SK-N-MC (cell line): ENCODE measurements around the gene MRPS12.
A peak's percentile ranks its signal among the peaks of the same experiment; 100 is the strongest.

Experiments used
- DNase-seq: peaks from one replicate; pipeline ENCODE4 v3.0.0-alpha.2; 2011; ENCODE audit warnings: low read depth, low spot score
- H3K27ac ChIP-seq: fragments of 200-600 bp; sonication (generic); 2 replicates; pipeline ENCODE4 v1.5.1; 2016; ENCODE audit warnings: mixed run types
- H3K36me3 ChIP-seq: fragments of 200-600 bp; sonication (generic); 2 replicates; pipeline ENCODE4 v1.6.1; 2017; ENCODE audit warnings: antibody characterized with exemption, low read length, mixed read lengths; ENCODE audit not compliant: insufficient read depth
- H3K4me3 ChIP-seq: fragments of 200-600 bp; sonication (generic); 2 replicates; pipeline ENCODE4 v1.5.1; 2016
- H3K9ac ChIP-seq: fragments of 200-600 bp; sonication (generic); 2 replicates; pipeline ENCODE4 v1.8.0; 2017; ENCODE audit warnings: mixed run types, mixed read lengths; ENCODE audit not compliant: insufficient read length
- H3K9me3 ChIP-seq: fragments of 200-600 bp; sonication (generic); 2 replicates; pipeline ENCODE4 v1.6.1; 2017; ENCODE audit warnings: low read depth, mild to moderate bottlenecking, antibody characterized with exemption, low read length, moderate library complexity, mixed read lengths
- EZH2 ChIP-seq: fragments of 200-600 bp; sonication (generic); IDR thresholded peaks from one replicate; pipeline ENCODE4 v1.6.1; 2017; ENCODE audit warnings: antibody characterized with exemption
- FOXP2 ChIP-seq: optimal IDR thresholded peaks from 2 replicates; pipeline ENCODE3; 2011; ENCODE audit warnings: mild to moderate bottlenecking, moderate library complexity; ENCODE audit not compliant: insufficient read depth; ENCODE audit errors: extremely low read length, control extremely low read depth
- POLR2AphosphoS5 ChIP-seq: IDR thresholded peaks from 2 replicates; pipeline ENCODE4 v1.6.1; 2012; ENCODE audit warnings: mild to moderate bottlenecking, low read depth, low read length, borderline replicate concordance

The MRPS12 gene

DNA sequence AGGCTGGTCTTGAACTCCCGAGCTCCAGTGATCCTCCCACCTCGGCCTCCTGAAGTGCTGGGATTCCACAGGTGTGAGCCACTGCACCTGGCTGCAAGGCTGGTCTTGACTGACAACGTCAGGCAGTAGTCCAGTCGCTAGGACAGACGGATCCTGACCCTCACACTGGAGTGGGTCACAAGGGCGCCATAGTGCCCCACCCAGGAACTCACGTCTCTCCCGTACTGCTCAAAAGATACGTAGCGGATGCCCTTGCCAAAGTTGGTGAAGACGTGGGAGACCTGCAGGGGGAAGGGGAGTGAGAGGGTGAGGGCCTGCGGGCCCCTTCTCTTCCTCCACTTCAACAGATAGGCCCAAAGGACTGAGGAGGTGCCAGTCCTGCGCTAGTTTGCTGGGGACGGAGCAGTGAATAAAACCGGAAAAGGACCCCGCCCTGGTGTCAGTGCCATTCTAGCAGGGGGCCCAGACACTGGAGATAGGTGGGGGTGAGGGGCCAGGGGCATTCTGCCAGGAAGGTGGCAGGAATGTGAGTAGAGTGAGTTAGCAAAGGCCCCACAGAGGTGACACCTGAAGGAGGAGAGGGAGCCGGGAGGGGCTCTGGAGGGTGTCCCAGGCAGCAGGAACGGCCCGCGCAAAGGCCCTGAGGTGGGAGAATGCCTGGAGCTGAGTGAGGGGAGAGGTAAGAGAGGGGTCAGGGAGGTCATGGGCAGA, 11.9 kb downstream of the MRPS12 start:
- Histone ChIP-seq H3K27ac (no peak overlapping the region), H3K9ac (no peak overlapping the region), H3K36me3 (peaks cover 23% of the 10 kb centered on the region; the same call in 1 of the 2 replicates), H3K9me3 (no peaks in the 10 kb centered on the region), H3K4me3 (no peak overlapping the region)
- no peak for DNase-seq
- TF ChIP-seq POLR2AphosphoS5 (no peak; the same call in 1 of the 2 replicates), FOXP2 (no peak), EZH2 (no peak)

DNA sequence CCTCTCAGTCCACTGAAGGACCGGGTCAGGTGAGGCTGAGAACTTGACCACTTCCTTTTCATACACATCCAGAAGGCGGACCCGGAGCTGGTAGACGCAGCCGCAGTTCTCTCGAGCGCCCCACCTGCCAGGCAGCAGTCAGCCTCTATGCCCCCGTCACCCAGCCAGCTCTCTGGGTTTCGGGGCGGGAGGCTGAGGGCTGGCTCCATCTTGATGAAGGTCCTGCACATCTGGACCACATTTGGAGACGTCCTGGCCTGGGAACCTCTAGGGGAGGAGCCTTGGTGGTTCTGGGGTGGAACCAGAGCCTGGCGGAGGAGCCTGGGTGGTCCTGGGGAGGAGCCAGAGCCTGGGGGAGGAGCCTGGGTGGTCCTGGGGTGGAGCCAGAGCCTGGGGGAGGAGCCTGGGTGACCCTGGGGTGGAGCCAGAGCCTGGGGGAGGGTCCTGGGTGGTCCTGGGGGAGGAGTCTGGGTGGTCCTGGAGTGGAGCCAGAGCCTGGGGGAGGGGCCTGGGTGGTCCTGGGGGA, 14.3 kb downstream of the MRPS12 start:
- TF ChIP-seq FOXP2 (no peak), POLR2AphosphoS5 (no peak)
- Histone ChIP-seq H3K9ac (no peak overlapping the region), H3K4me3 (no peak overlapping the region), H3K9me3 (no peaks in the 10 kb centered on the region), H3K36me3 (peaks cover 23% of the 10 kb centered on the region; the same call in 1 of the 2 replicates), H3K27ac (no peak overlapping the region)
- DNase-seq: no peak

DNA sequence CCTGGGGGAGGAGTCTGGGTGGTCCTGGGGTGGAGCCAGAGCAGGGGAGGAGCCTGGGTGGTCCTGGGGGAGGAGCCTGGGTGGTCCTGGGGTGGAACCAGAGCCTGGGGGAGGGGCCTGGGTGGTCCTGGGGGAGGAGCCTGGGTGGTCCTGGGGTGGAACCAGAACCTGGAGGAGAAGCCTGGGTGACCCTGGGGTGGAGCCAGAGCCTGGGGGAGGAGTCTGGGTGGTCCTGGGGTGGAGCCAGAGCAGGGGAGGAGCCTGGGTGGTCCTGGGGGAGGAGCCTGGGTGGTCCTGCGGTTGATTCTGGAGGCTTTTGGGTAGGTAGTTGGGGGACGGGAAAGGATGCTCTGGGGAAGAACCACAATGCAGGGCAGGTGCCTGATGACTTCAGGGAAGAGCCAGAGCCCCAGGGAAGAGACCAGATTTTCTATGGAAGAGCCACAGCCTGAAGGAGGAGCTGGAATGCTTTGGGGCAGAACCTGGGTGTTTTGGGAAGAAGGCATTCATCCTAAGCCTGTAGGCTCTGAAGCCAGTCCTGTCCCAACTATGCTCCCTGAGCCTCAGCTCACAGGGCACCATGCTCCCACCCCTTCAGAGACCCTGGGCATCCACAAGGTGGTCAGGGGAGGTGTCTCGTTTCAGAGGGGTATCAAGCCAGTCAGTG, 15.0 kb downstream of the MRPS12 start:
- peaks cover 23% of the 10 kb centered on the region; the same call in 1 of the 2 replicates for H3K36me3 ChIP-seq
- TF ChIP-seq POLR2AphosphoS5 (no peak), FOXP2 (no peak), EZH2 (no peak)
- H3K27ac ChIP-seq: no peak overlapping the region
- DNase-seq: no peak
- no peak overlapping the region for H3K9ac ChIP-seq
- no peaks in the 10 kb centered on the region for H3K9me3 ChIP-seq
- H3K4me3 ChIP-seq: no peak overlapping the region

DNA sequence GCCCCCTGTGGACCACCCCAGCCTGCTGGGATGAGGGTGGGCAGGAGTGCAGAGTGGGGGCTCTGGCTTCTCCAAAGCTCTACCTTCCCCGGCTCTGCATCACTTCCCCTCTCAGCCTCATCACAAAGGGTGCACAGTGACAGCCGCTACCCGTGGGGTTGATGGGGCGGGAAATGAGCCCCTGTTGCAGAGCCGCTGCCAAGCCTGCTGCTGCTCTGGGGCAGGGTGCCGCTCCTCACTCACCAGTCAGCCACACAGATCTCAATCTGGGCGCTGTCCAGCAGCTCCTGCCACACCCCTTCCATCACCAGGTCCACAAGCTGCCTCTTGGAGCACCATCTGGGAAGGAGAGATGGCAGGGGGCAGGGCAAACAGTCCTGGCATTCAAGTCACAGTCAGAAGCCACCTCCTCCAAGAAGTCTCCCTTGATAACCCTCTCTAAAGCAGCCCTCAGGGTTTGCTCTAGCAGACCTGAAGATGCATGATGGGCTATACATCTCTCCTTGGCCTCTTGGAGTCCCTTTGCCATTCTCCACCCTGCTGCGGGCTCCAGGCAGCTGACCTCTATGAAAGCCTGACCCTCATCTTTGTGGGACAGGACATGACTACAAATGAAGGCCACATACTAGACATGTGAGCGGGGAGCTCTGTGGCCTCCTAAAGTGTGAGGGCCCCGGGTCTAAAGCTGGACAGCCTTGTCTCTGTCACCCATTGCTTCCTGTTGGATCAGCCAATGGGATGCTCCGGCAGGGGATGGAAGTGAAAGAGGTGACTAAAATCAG, 15.7 kb downstream of the MRPS12 start:
- Histone ChIP-seq H3K4me3 (no peak overlapping the region), H3K27ac (no peak overlapping the region), H3K36me3 (peaks cover 23% of the 10 kb centered on the region; the same call in 1 of the 2 replicates), H3K9ac (no peak overlapping the region), H3K9me3 (no peaks in the 10 kb centered on the region)
- no peak for TF ChIP-seq POLR2AphosphoS5
- no peak for TF ChIP-seq FOXP2
- no peak for TF ChIP-seq EZH2
- DNase-seq: no peak

DNA sequence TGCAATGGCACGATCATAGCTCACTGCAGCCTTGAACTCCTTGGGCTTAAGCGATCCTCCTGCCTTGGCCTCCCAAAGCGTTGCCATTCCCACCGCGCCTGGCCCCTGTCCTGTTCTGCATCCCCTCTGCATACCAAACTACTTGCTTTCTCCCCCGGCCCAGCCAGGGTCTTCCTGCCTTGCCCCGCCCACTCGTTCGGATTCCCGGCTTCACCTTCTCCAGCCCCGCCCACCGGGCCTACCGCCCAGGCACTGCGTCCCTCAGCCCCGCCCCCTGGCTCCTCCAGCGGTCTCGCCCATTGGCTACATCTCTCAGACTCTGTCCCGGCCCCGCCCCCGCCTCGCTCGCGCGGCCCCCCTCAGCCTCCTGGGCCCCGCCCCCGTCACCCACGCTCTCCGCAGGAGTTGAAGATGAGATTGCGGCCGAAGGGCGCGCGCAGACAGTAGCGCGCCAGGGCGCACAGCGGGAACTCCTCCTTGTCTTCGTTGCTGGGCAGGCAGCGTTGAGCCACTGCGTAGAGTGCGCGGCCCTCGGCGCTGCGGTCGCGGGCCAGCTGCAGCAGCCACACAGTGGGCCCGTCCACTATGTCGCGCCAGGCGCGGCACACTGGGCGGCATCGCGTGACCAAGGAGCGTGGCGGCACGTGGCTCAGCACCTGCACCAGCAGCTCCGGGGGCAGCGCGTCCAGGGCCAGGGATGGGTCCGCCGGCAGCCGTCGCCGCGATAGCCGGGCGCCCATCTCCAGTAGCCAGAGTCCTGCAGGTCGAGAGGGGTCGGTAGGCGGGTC, 19.0 kb downstream of the MRPS12 start:
- Histone ChIP-seq H3K4me3 (no peak overlapping the region), H3K9ac (no peak overlapping the region), H3K27ac (no peak overlapping the region), H3K36me3 (peaks cover 18% of the 10 kb centered on the region; the same call in 1 of the 2 replicates), H3K9me3 (no peaks in the 10 kb centered on the region)
- TF ChIP-seq FOXP2: peak; percentile 25
- TF ChIP-seq EZH2: no peak
- peak; percentile 67; the same call in 1 of the 2 replicates for TF ChIP-seq POLR2AphosphoS5
- peak; percentile 35 for DNase-seq

DNA sequence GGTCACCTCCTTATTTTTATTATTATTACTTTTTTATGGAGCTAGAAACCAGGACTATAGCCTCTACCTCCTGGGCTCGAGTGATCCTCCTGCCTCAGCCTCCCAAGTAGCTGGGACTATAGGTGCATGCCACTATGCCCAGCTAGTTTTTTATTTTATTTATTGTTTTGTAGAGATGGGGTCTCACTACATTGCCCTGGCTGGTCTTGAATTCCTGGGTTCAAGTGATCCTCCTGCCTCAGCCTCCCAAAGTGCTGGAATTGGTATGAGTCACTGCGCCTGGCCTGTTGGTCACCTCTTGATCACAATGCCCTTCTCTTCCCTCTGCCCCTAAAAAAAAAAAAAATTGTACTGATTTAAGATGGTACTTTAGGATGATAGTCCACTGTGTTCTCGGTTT, 20.4 kb downstream of the MRPS12 start:
- TF ChIP-seq FOXP2 (no peak), POLR2AphosphoS5 (no peak), EZH2 (no peak)
- no peak overlapping the region for H3K4me3 ChIP-seq
- DNase-seq: no peak
- H3K36me3 ChIP-seq: peaks cover 10% of the 10 kb centered on the region; the same call in 1 of the 2 replicates
- no peaks in the 10 kb centered on the region for H3K9me3 ChIP-seq
- no peak overlapping the region for H3K27ac ChIP-seq
- no peak overlapping the region for H3K9ac ChIP-seq

DNA sequence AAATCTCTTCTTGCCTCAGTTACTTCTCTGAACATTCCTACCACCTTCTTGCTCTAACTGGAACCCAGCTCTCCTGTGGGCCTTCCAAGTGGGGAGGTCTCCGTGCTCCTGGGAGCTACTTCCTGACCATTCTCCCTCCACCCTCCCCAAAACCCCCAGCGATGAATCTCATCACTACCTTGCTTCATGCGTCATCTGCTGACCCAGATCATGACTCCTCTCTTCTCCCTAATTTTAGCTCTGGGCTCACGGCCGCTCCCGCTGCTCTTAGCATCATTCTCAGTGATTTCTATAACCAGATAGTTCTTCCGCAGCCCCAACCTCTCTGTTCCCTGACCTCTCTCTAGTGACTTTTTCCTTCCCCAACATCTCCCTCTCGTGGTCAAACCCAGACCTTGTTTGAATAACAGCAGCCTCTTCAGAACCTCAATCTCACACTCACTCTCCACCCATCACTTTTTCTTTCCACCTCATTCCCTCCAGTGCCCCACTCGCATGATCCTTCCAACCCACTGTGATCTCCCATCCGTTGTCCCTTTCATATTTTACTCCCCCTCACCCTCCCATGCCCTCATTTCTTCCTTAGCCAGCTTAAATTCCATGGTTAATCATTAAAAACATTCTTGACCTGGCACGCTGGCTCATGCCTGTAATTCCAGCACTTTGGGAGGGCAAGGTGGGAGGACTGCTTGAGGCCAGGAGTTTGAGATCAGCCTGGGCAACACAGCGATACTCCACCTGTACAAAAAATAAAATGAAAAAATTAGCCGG, 21.8 kb downstream of the MRPS12 start:
- no peaks in the 10 kb centered on the region for H3K9me3 ChIP-seq

More for the DNA sequence above, 21.8 kb downstream of the MRPS12 start:
- no peak overlapping the region for H3K9ac ChIP-seq
- no peak for DNase-seq
- H3K27ac ChIP-seq: no peak overlapping the region
- H3K36me3 ChIP-seq: peaks cover under 1% of the 10 kb centered on the region; the same call in 1 of the 2 replicates
- no peak overlapping the region for H3K4me3 ChIP-seq
- TF ChIP-seq POLR2AphosphoS5: no peak
